Activated CD8-positive, alpha-beta memory T cell treated with anti-CD3 and anti-CD28 coated beads for 4 hours (primary cell): ENCODE data around the gene CCNL1.
A peak's percentile ranks its signal among the peaks of the same experiment; 100 is the strongest.
"Not testable (repeated sequence)": the region's sequence is repeated elsewhere in the genome, so short reads cannot be mapped to it uniquely, and the experiment has no call there.

Source experiments
- DNase-seq, 2 donors: peaks; one replicate each; pipeline ENCODE4 v3.0.0-alpha.2; 2020; ENCODE audit warnings: low read depth in 2 of 2

CCNL1 gene

GRCh38 chr3:157170861-157171260 is 10.9 kb upstream of the CCNL1 start:
- no peak for DNase-seq

- DNase-seq, result no peak
Observed at GRCh38 chr3:157167371-157168042, 7.6 kb upstream of the CCNL1 start.

GRCh38 chr3:157166561-157166960 is 6.6 kb upstream of the CCNL1 start:
- no peak for DNase-seq

GRCh38 chr3:157166115-157166514 is 6.2 kb upstream of the CCNL1 start:
- DNase-seq, result no peak

- DNase-seq, result no peak
Observed at GRCh38 chr3:157163217-157163953, 3.4 kb upstream of the CCNL1 start.

- not testable (repeated sequence) for DNase-seq
Observed at GRCh38 chr3:157162620-157163019, 2.7 kb upstream of the CCNL1 start.

- DNase-seq, result peak; percentile 38 to 43
Observed at GRCh38 chr3:157160658-157161424, 894 bp upstream of the CCNL1 start.

- peak; percentile 51 to 52 for DNase-seq
Observed at GRCh38 chr3:157159037-157159761, 748 bp downstream of the CCNL1 start.

- DNase-seq, result no peak
Observed at GRCh38 chr3:157157836-157158235, 2.1 kb downstream of the CCNL1 start.

- no peak for DNase-seq
Observed at GRCh38 chr3:157156837-157157635, 2.9 kb downstream of the CCNL1 start.

- DNase-seq, result no peak
Observed at GRCh38 chr3:157155591-157155990, 4.4 kb downstream of the CCNL1 start.

GRCh38 chr3:157154563-157155330 is 5.2 kb downstream of the CCNL1 start:
- no peak for DNase-seq

- DNase-seq, result no peak
Observed at GRCh38 chr3:157152930-157153329, 7.0 kb downstream of the CCNL1 start.

- DNase-seq, result no peak
Observed at GRCh38 chr3:157152438-157152837, 7.5 kb downstream of the CCNL1 start.

- no peak for DNase-seq
Observed at GRCh38 chr3:157151627-157152026, 8.3 kb downstream of the CCNL1 start.

GRCh38 chr3:157151151-157151550 is 8.8 kb downstream of the CCNL1 start:
- DNase-seq, result no peak

- DNase-seq, result no peak
Observed at GRCh38 chr3:157149136-157149696, 10.7 kb downstream of the CCNL1 start.

- no peak for DNase-seq
Observed at GRCh38 chr3:157148196-157148889, 11.6 kb downstream of the CCNL1 start.

GRCh38 chr3:157147099-157147803 is 12.7 kb downstream of the CCNL1 start:
- DNase-seq, result no peak
